Fibroblast of skin of scalp (primary cell): ENCODE data around the gene SPDEF. TPM values are rescaled to one million over a fixed set of nuclear protein-coding genes. Genes with fewer than 3 reads are reported as not detected.
A peak's percentile ranks its signal among the peaks of the same experiment; 100 is the strongest.

Source experiments
- DNase-seq: peaks from one replicate; pipeline ENCODE4 v3.0.0-alpha.2; 2013
- polyA plus RNA-seq, 2 experiments: library from polyadenylated mRNA; unstranded; fragments of 120-200 nt; gene quantifications; one replicate each; pipeline ENCODE4 v1.2.1, GENCODE V29; 2013; ENCODE audit not compliant: insufficient read length in 2 of 2

The SPDEF gene
- polyA plus RNA-seq (2013, experiment 1 of 2; ENCODE audit: insufficient read length): not detected
- polyA plus RNA-seq (2013, experiment 2 of 2; ENCODE audit: insufficient read length): not detected

DNA sequence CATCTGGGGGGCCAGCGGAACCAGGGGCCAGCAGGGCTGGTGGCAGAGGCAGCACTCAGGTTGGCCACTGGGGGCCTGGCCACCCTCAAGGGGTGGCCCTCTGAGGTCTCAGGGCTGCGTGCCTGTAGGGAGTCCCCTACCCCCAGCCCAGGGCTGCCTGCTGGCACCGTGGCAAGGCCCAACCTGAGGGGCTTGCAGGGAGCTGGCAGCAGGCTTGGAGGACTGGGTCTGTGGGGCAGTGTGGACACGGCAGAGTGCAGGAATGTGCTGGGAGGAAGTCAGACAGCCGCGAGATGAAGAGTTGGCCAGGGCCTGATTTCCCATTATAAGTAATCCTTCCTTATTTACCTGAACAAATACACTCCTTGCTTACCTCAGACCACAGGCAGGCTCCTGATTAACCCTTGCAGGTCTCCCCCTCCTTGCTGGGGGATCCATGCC is at the start of gene SPDEF:
Gene SPDEF (minus strand): TSS at position 299 of the 441 bp plus-strand sequence. CDS start 11,874 bp downstream, outside the sequence.
- no peak for DNase-seq

- DNase-seq: no peak
These were observed 47.6 kb upstream of the SPDEF start for GRCh38 chr6:34603707-34604106.

DNA sequence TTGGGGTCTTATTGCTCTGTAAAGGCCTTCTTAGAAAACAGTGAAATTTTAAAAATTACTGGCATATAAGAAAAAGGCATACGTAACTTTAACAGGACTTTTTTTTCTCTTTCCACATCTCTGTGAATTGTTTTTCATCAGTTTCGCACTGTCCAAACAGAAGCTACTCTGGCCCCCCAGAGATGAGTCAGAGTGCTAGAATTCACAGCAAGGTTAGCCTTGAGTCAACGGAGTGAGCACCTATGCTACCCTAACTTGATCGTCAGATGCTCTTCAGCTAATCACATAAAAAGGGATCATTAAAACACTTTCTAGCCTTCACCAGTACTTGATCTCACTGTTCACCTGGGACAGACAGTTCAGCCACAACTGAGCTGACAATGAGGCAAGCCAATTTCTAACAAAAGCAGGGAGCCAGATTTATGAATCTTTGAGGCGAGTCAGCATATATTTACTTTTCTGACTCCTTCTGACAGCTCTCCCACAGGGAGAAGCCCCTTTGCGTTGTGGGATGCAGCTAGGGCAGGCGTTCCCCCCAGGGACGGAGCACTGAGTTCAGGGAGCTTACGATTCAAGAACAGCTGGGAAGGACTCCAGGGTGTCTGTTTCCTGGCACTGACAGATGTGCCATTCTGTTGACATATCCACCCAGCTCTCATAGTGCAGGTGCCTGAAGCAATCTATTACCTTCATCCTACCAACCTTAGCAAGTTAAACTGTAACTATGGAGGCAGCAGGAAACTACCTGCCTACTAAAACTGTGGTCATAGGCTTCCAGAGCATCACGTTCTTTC is 46.4 kb upstream of the SPDEF start:
- peak; percentile 13 for DNase-seq

GRCh38 chr6:34601706-34602105 is 45.6 kb upstream of the SPDEF start:
- DNase-seq: no peak

DNA sequence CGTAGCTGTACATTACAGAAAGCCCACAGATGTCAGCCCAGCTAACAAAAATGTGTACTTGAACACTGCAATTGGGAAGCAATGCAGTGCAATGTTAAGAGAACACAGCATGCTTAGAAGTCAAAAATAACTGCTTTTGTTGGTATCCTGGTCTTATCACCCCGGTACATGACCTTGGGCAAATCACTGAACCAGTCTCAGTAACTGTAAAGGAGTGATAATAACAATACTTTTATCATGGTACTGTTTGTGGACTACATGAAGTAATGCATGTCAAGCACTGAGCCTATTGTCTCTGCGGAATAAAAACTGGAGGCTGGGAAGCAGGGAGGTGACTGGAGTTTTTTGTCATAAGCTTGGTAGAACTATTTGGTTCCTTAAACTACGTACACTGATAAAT is 44.7 kb upstream of the SPDEF start:
- DNase-seq: no peak

DNA sequence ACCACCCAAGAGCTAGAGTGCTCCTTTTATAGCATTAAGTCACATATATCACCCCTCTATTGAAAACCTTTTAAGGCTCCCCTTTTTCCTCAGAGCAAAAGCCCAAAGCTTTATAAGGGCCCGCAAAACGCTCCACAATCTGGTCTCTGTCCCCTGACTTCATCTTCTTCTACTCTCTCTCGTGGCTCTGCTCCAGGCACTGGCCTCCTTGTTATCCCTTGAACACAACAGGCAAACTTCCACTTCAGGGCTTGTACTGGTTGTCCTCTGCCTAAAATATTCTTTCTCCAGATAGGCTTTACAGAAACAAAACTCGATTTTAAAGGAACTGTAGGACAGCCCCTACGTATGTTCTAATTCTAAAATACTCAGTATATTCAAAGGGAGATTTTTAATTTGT is 44.0 kb upstream of the SPDEF start:
- no peak for DNase-seq

GRCh38 chr6:34598712-34599111 is 42.6 kb upstream of the SPDEF start:
- no peak for DNase-seq

- no peak for DNase-seq
These were observed 41.6 kb upstream of the SPDEF start for GRCh38 chr6:34597605-34598353.

GRCh38 chr6:34596798-34597197 is 40.7 kb upstream of the SPDEF start:
- no peak for DNase-seq

- peak; percentile 21 for DNase-seq
These were observed 39.4 kb upstream of the SPDEF start for GRCh38 chr6:34595332-34596184.

GRCh38 chr6:34593701-34594100 is 37.6 kb upstream of the SPDEF start:
- DNase-seq: no peak

DNA sequence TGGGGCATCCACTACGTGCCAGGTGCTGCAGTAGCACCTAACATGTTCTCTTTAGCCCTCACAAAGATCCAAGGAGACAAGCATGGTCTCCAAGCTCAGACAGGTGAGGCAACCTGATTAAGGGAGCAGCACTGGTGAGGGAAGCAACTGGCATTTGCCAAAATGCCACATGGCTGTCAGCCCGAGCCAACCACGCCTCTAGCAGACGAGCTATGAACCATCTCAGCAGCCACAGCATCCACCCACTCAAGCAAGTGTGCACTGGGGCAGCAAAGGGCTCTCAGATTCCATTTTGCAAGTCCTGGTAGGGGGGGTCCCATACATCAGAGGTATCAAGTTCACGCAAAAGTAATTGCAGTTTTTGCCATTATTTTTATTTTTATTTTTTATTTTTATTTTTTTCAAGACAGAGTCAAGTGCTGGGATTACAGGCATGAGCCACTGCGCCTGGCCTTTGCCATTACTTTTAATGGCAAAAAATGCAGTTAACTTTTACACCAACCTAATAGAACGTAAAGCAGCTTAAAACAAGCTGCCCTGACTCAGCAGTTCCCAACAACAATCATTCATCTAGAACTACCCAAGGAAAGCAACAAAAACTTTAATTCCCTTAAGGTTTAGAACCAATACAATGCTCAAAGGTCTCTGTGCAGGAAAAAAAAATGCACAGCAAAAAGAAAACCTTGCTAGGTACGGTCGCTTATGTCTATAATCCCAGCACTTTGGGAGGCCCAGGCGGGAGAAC is 36.3 kb upstream of the SPDEF start:
- no peak for DNase-seq

GRCh38 chr6:34589691-34590090 is 33.6 kb upstream of the SPDEF start:
- DNase-seq: no peak

GRCh38 chr6:34589140-34589539 is 33.0 kb upstream of the SPDEF start:
- no peak for DNase-seq

DNA sequence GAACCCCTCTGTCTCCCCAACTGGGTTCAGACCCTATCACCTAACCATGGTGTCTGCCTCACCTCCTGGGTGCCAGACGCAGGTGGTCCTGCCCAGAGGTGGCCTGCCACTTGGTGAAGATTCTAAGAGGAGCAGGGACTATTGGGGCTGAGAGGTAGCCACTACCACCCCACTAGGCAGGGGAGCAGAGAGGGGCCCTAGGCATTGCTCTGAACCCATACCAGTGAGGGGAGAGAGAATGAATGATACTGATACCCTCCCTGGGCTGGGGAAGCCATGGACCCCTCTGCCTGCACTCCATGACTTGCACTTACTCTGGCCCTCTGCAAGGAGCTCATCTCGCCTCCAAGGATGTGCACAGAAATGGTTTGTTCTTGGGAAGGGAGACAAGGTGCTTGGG is 31.7 kb upstream of the SPDEF start:
- DNase-seq: no peak

GRCh38 chr6:34587325-34587724 is 31.2 kb upstream of the SPDEF start:
- DNase-seq: no peak

DNA sequence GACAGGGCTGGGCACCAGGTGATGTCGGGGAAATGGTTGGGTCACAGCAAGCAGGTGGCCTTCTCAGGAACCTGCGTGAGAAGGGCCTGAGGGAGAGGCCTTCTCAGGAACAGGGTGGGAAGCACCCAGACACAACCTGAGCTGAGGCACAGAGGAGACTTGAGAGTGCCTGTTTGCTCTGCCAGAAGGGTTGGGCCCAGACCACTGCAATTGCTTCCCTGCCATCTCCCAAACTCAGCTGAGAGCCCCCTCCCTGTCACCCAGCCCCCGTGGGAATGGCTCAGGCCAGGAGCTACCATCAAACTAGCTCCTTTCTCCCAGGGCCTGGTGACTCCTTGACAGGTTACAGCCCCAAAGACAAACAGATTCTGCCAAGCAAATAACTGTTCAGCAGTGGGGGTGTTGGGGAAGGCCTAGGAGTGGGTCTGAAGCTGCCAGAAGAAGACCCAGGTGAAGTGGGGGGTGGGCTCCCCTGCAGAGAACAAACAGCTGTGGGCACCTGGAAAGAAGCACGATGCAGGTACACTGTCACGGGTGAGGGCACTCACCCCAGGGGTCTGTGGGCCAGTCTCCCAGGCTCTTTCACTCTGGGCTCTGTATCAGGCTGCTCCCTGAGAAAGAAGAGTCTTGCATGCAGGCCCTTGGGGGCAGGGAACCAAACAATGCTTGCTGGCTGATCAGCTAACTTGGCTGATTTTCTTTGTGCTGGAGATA is 30.4 kb upstream of the SPDEF start:
- no peak for DNase-seq

DNA sequence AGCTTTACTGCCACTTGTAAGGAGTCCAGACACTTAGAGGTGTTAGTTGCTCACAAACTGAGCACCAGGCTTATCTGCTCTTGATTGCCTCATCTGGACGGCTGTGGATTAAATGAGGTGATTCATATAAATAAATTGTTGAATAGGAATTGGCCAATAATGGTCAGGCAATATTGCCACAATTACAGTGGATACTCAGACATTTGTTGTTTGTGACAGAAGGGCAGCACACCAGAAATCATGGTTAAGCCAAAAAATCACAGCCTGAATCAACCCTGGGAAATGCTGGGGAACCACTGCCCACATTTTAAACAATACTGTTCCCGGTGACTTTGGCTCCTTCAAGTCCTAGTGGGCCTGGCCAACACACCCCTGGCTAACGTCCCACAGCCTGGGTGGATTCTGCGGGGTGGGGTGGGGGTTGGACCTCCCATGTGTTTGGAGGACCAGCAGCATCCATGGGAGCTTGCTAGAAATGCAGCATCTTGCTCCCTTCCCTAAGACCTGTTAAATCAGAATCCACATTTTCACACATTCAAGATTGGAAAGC is 29.5 kb upstream of the SPDEF start:
- peak; percentile 13 for DNase-seq

GRCh38 chr6:34585108-34585507 is 29.0 kb upstream of the SPDEF start:
- no peak for DNase-seq

DNA sequence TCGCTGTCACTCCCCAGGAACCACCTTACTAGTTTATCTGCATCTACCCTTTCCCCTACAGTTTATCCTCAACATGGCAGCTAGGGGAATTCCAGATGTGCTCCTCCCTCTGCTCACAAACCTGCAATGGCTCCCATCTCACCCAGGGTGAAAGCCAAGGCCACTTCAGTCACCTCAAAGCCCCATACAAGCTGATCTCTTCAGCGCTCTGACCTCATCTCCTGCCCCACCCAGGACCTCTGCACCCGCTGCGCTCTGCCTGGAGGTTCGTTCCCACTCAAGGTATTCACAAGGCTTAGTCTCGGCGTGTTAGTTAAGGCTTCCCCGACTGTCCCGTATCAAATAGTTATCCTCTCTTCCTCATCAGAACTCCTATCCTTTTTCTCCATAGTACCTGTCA is 28.6 kb upstream of the SPDEF start:
- DNase-seq: no peak
